OCI-LY7 (cell line): ENCODE data around the gene DOCK1. TPM values are rescaled to one million over a fixed set of nuclear protein-coding genes. Genes with fewer than 3 reads are reported as not detected.

Experiments used
- BruUV-seq: library from RNA; stranded (reverse); fragments of 400-500 nt; replicated peaks from 2 replicates; lab custom pipeline; 2021; lab: Mats Ljungman, UMichigan
- CTCF ChIA-PET: fragments of 300-600 bp; sonication (Branson Sonifier 250); formaldehyde crosslinking; loops from one replicate; lab custom pipeline; 2022; ENCODE audit warnings: antibody characterized with exemption; ENCODE audit not compliant: unreplicated experiment; lab: Charles Lee
- POLR2A ChIA-PET: fragments of 300-600 bp; sonication (Branson Sonifier 250); formaldehyde crosslinking; loops from one replicate; lab custom pipeline; 2022; ENCODE audit warnings: antibody characterized with exemption; lab: Charles Lee
- DNase-seq: peaks from one replicate; pipeline ENCODE4 v3.0.0-alpha.2; 2015; ENCODE audit warnings: low spot score
- H2AFZ ChIP-seq: fragments of 200-600 bp; sonication (generic), shearing (Covaris generic); 2 replicates; pipeline ENCODE4 v1.6.1; 2014; ENCODE audit warnings: mild to moderate bottlenecking, antibody characterized with exemption, low read length, moderate library complexity
- H3K27ac ChIP-seq: fragments of 200-600 bp; sonication (generic); 2 replicates; pipeline ENCODE4 v1.5.1; 2014; ENCODE audit warnings: mixed run types, low read depth, mild to moderate bottlenecking, moderate library complexity, low read length, inconsistent platforms; ENCODE audit not compliant: poor library complexity, severe bottlenecking
- H3K36me3 ChIP-seq: fragments of 200-600 bp; sonication (generic); 2 replicates; pipeline ENCODE4 v1.6.1; 2014; ENCODE audit warnings: mild to moderate bottlenecking, antibody characterized with exemption, low read length, moderate library complexity, mixed read lengths; ENCODE audit not compliant: insufficient read depth
- H3K4me1 ChIP-seq: fragments of 200-600 bp; sonication (generic); 2 replicates; pipeline ENCODE4 v1.5.1; 2014; ENCODE audit warnings: mild to moderate bottlenecking, low read length; ENCODE audit not compliant: insufficient read depth, poor library complexity, severe bottlenecking
- H3K4me2 ChIP-seq: fragments of 200-600 bp; sonication (generic); 2 replicates; pipeline ENCODE4 v1.6.1; 2014; ENCODE audit warnings: mild to moderate bottlenecking, low read length
- H3K4me3 ChIP-seq: fragments of 200-600 bp; sonication (generic); 2 replicates; pipeline ENCODE4 v1.5.1; 2014; ENCODE audit warnings: mild to moderate bottlenecking, low read depth, low read length; ENCODE audit not compliant: poor library complexity, severe bottlenecking
- H3K79me2 ChIP-seq: fragments of 200-600 bp; sonication (generic); 2 replicates; pipeline ENCODE4 v1.6.1; 2016; ENCODE audit warnings: low read depth, mild to moderate bottlenecking, low read length, moderate library complexity, mixed read lengths; ENCODE audit not compliant: insufficient read depth
- H3K9me2 ChIP-seq: fragments of 200-600 bp; sonication (generic); 2 replicates; pipeline ENCODE4 v1.6.1; 2016; ENCODE audit warnings: mild to moderate bottlenecking, low read length, mixed read lengths; ENCODE audit not compliant: insufficient read depth
- H3K9me3 ChIP-seq: fragments of 200-600 bp; sonication (generic); 2 replicates; pipeline ENCODE4 v1.6.1; 2014; ENCODE audit warnings: mild to moderate bottlenecking, mixed run types, low read length, mixed read lengths
- H4K20me1 ChIP-seq: fragments of 200-600 bp; sonication (generic); 2 replicates; pipeline ENCODE4 v1.6.1; 2014; ENCODE audit warnings: mild to moderate bottlenecking, antibody characterized with exemption, low read length, moderate library complexity, mixed read lengths; ENCODE audit not compliant: insufficient read depth
- CTCF ChIP-seq: fragments of 200-600 bp; sonication (generic); conservative IDR thresholded peaks from 2 replicates; pipeline ENCODE4 v1.5.1; 2014; ENCODE audit warnings: mild to moderate bottlenecking, antibody characterized with exemption, low read length, moderate library complexity, mixed read lengths
- EZH2phosphoT487 ChIP-seq: fragments of 200-600 bp; sonication (generic); IDR thresholded peaks from 2 replicates; pipeline ENCODE4 v1.6.1; 2018; ENCODE audit warnings: low read depth, borderline replicate concordance, mild to moderate bottlenecking, mixed run types, antibody characterized with exemption, low read length, moderate library complexity, mixed read lengths
- intact Hi-C: fragments of 100-400 bp; cut with micrococcal nuclease; formaldehyde crosslinking; loops from one replicate; pipeline ENCODE4 v1.10.0; 2022; ENCODE audit not compliant: unreplicated experiment
- total RNA-seq, 2 experiments: library from RNA; depleted of rRNA in 1 of 2; stranded (reverse); fragments of >200 nt in 1 of 2; shearing (Covaris generic) in 1 of 2; gene quantifications; 2 replicates each; pipeline ENCODE4 v1.2.3, GENCODE V29; 2014 to 2022

The DOCK1 gene
- total RNA-seq, 2 experiments from 2014 or later = not detected

DNA sequence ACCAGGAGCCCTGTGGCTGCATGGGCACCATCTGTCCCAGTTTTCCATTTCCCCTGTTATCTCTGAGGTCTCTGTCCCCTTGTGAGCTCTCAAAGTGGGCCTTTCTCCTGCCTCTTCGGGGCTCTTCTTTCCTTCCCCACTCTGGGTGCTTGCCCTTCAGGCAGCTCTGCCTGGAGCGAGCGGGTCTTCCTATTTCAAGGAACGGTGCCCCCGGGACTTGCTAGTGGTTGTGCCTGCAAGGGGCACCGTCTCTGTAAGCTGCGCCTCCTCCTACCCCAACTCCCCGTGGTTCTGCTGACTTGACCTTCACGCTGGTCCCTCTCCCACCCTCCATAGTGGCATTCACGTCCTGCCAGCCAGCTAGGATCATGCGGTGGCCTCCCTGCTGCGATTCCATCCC, 110.1 kb downstream of the DOCK1 start:
- Histone ChIP-seq H2AFZ (no peak overlapping the region), H3K27ac (no peak overlapping the region), H4K20me1 (no peaks in the 10 kb centered on the region), H3K4me2 (no peak overlapping the region), H3K36me3 (no peaks in the 10 kb centered on the region), H3K9me3 (no peaks in the 10 kb centered on the region), H3K4me1 (no peaks in the 10 kb centered on the region), H3K4me3 (no peak overlapping the region), H3K79me2 (no peaks in the 10 kb centered on the region), H3K9me2 (no peaks in the 10 kb centered on the region)
- no peak for DNase-seq
- BruUV-seq = no TSS peak
- intact Hi-C loops = no loop called here
- TF ChIP-seq CTCF = no peak
- TF ChIP-seq EZH2phosphoT487 = no peak
- ChIA-PET POLR2A (interaction anchor here (0.9 kb wide), 1 partner anchor 193 kb away, joined by 3 read pairs; no protein-coding TSS in a partner anchor), CTCF (no interaction called here)

DNA sequence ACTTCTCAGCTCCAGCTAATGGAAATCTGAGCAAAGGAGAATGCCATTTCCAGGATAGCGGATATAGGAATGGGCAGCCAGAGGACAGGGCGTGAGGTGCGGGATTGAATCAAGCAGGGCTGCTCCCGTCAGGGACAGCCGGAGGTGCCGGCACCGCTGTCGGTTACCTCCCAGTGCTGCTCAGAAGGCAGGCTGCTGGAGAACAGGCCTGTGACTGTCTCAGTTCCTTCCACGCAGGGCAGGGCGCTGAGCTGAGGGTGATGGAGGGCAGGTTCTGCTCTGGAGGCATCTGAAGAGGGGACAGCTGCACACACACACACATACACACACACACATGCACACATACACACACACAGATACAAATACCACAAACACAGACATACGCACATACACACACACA, 111.1 kb downstream of the DOCK1 start:
- Histone ChIP-seq H3K27ac (no peak overlapping the region), H3K36me3 (no peaks in the 10 kb centered on the region), H3K9me3 (no peaks in the 10 kb centered on the region), H3K79me2 (no peaks in the 10 kb centered on the region), H3K4me1 (no peaks in the 10 kb centered on the region), H4K20me1 (no peaks in the 10 kb centered on the region), H2AFZ (no peak overlapping the region), H3K9me2 (no peaks in the 10 kb centered on the region), H3K4me3 (no peak overlapping the region), H3K4me2 (no peak overlapping the region)
- no TSS peak for BruUV-seq
- no peak for TF ChIP-seq EZH2phosphoT487
- no peak for TF ChIP-seq CTCF
- ChIA-PET CTCF (no interaction called here), POLR2A (interaction anchor here (0.9 kb wide), 1 partner anchor 192 kb away, joined by 3 read pairs; no protein-coding TSS in a partner anchor)
- intact Hi-C loops = no loop called here
- DNase-seq = no peak

DNA sequence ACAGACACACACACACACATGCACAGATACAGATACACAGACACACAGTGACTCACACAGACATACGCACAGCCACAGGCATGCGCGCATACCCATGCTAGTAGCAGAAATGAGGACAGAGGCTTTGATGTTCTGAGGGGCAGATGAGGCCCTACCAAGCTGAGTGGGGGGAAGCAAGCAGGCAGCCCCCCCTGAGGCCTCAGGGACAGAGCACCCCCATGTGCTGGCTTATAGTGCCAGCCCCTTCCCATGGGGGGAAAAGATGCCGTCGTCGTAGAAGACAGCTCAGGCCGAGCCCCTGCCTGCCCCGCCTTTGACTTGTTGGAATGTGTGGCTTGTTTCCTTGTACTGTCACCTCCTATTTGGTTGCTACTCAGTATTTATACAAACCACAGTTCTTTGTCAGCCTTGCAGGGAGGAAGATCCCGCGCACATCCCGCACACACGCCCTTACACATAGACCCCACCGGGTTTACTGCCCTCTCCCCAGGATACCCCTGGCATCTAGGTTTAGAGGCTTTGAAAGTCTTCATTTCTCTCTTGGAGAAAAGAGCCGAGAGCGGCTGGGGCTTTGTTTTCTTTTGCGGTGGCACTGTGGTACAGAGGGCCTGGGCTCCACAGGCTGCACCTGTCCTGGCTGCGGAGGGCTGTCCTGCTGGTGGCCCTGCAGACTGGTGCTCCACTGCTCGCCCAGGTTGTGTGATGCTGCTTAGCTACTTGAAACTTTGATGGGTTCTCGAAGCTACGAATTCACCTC, 112.5 kb downstream of the DOCK1 start:
- Histone ChIP-seq H3K4me1 (no peaks in the 10 kb centered on the region), H4K20me1 (no peaks in the 10 kb centered on the region), H3K4me2 (no peak overlapping the region), H3K36me3 (no peaks in the 10 kb centered on the region), H3K4me3 (no peak overlapping the region), H3K27ac (no peak overlapping the region), H2AFZ (no peak overlapping the region), H3K9me2 (no peaks in the 10 kb centered on the region), H3K9me3 (no peaks in the 10 kb centered on the region), H3K79me2 (no peaks in the 10 kb centered on the region)
- BruUV-seq = no TSS peak
- ChIA-PET POLR2A (no interaction called here), CTCF (no interaction called here)
- DNase-seq = no peak
- TF ChIP-seq EZH2phosphoT487 (no peak), CTCF (no peak)
- intact Hi-C loops = no loop called here
